Measurements from ENCODE around the gene CHST12.

The CHST12 gene

GRCh38 chr7:2481195-2481594 lies 77.8 kb downstream of the CHST12 start:
- DNase-seq (ENCODE audit: low spot score) = no peak

- DNase-seq (ENCODE audit: low spot score) = no peak
Observed at GRCh38 chr7:2482725-2483451, 79.5 kb downstream of the CHST12 start.

GRCh38 chr7:2483494-2483893 lies 80.1 kb downstream of the CHST12 start:
- DNase-seq (ENCODE audit: low spot score) = no peak

GRCh38 chr7:2484868-2485267 lies 81.5 kb downstream of the CHST12 start:
- no peak for DNase-seq (ENCODE audit: low spot score)

DNA sequence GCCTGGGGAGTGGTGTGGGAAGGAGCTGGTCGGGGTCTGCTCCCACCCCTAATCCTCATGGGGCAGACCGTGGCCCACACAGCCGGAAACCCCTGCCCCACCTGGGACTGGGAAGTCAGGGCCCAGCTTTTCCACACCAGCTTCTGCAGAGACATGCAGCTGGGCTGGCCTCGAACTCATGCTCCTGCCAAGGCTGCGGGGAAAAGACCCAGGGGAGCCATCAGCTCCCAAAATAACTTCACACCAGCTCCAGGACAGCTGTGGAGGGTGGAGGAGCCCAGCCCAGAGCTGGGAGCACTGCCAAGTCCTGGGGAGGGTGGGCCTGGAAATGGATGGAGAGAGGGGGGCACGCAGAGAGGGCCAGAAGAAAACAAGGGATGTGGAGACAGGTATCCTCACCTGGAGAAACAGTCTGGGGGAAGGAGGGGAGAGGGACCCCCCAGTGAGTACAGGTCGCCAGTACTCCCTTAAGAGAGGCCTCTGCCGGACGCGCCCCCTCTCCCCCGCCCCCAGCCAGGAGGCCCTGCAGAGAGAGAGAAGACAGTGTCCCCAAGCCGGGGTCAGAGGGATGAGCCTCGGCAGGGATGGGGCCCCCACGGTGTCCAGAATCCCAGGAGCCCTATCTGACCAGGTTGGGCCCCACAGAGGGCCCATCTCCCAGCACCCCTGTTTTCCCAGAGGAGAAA lies 84.3 kb downstream of the CHST12 start:
- DNase-seq (ENCODE audit: low spot score) = no peak

DNA sequence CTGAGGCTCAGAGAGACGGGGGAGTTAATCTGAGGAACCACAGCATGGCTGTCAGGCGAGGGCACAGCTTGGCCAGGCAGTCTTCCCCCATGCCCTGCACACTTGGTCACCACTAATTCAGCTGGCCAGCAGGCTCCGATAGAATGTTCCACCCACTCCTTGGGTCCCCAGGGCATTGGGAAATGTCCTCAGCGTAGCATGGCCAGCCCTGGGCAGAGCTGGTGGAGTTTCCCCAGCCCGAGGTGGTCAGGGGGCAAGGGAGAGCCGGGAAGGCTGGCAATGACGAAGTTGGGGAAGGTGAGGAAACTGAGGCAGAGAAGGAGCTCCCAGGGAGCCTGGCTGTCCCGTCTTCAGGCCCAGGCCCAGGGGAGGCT lies 84.8 kb downstream of the CHST12 start:
- no peak for DNase-seq (ENCODE audit: low spot score)

- no peak for DNase-seq (ENCODE audit: low spot score)
Observed at GRCh38 chr7:2488681-2489080, 85.3 kb downstream of the CHST12 start.

GRCh38 chr7:2490181-2490651 lies 86.8 kb downstream of the CHST12 start:
- no peak for DNase-seq (ENCODE audit: low spot score)

DNA sequence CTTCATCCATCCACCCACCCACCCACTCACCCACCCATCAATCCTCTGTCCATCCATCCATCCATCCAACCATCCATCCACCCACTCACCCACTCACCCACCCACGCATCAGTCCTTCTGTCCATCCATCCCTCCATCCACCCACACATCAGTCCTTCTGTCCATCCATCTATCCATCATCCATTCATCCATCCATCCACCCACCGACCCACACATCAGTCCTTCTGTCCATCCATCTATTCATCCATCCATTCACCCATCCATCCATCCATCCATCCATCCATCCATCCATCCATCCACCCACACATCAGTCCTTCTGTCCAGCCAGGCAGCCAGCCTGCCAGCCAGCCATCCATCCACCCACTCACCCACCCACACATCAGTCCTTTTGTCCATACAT lies 88.6 kb downstream of the CHST12 start:
- DNase-seq (ENCODE audit: low spot score) = no peak

DNA sequence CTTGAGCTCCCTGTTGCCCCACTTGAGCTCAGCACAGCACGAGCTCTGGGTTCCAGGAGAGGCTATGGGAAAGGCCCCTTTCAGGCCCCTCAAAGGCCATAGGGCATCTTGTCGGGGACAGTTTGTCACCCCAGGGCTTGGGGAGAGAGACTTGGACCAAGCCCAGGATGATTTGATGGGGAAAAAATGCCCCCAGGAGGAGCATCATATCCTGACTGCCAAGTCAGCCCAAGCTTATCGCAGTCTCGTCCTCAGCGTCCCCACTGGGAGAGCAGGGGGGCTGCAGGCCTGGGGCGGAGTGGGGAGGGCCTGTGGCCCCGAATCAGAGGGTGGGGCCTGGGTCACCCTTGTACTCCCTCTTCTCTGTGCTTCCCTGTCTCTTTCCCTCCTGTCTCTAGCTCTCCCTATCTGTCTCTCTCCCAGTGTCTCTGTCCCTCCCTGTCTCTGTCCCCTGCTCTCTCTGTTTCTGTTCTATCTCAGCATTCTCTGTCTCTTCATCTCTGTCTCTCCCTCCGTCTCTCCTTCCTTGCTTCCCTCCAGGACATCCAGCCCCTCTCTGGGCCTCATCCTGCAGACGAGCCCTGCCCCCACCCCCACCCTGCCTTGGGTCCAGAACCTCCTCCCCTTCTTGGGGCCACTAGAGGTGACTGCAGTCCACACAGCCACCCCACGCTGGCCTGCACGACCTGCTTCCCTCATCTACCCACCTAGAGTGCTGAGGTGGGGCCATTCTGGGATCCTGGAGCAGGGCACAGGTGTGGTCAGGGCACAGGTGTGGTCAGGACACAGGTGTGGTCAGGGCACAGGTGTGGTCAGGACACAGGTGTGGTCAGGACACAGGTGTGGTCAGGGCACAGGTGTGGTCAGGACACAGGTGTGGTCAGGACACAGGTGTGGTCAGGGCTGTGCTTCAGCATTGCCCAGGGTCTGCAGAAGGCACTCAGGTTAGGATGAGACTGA lies 90.1 kb downstream of the CHST12 start:
- DNase-seq (ENCODE audit: low spot score) = no peak

DNA sequence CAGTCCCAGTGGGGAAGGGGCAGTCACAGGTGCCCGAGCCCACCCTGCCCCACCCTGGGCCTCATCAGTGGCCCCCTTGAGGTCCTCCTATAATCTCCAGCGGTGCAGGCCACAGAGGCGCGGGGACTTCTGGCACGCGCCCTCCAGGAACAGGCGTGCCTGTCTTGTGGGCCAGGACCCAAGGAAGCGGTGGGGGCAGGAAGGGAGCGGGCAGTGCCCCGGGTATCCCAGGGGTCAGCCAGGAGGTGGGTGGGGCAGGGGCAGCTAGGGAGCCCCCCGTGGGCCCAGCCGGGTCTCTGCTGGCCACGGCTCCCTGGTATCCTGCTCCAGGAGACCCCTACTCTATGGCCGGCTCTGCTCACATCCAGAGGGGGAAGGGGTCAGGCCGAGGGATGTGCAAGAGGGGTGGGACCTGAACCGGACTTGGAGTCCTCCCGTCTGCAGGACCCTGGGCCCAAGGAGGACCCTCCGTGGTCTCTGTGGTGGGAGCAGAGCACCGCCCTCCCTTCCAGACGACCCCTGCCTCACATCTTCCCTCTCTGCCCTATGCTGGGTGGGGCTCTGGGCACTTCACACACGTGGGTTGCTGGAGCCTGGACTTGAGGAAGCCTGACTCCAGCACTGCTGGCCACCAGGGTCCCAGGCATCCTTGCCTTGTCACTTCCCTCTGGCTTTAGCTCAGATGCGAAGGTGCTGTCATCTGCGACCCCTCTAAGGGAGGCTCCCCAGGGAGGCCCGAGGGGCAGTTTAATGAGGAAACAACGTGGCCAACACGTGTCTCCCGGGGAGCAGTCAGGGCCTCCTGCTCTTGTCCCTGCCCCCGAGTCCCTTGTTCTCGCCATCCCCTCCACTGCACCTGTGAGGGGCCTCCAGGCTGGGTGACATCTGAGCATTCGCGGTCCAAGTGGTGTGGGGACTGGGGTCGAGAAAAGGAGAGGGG lies 91.0 kb downstream of the CHST12 start:
- no peak for DNase-seq (ENCODE audit: low spot score)

DNA sequence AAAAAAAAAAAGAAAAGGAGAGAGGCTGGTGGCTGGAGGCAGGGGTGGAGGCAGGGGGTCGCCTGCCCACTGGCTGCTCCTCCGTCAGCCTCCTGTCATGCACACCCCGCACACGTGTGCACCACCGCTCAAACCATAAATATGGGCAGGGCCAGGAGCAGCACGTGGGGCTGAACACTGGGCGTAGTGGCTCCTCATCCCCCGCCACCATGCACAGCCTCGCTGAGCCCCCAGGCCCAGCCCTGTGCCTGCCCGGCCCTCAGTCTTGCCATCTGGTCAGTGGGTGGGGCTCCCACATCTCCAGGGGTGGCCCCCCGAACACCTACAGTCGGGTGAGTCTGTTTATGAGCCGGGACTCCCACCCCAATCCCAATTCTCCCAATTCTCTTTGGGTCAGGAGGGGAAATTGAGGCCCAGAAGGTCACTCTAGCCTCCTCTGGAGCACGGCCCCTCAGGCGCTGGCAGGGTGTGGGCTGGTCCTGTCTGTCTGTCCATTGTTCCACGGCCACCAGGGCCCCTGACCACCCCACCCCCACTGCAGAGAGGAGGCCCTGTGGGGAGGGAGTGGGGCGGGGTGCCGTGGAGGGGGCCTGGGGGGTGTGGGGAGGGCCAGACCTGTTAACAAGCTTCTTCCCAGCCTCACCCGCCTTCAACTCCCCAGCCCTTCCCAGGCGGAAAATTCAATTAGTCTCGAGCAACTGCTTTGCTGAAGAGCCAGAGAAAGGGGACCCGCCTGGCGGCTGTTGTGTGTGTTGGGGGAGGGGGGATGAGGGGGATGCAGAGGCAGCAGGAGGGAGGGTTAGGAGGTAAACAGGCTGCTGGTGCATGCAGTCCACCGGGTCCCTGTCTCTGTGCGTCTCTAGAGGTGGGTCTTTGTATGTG lies 92.2 kb downstream of the CHST12 start:
- DNase-seq (ENCODE audit: low spot score) = no peak

DNA sequence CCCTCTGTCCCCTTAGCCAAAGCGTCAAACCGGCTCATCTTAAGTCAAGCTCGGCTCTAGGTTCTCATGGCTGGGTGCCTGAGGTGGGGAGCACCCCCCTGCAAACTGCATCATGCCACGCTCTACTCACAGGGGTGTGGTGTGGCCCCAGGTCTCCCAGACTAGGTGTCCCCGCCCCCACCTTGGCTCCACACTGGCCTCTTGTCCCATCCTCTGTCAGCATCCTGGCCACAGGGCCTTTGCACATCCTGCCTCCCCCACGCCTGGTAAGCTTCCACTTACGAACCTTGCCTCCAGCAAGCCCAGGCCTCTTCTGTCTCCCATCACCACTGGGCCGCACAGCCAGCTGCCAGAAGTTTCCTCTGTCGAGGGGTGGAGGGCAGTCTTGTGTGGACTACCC lies 93.0 kb downstream of the CHST12 start:
- DNase-seq (ENCODE audit: low spot score) = no peak

DNA sequence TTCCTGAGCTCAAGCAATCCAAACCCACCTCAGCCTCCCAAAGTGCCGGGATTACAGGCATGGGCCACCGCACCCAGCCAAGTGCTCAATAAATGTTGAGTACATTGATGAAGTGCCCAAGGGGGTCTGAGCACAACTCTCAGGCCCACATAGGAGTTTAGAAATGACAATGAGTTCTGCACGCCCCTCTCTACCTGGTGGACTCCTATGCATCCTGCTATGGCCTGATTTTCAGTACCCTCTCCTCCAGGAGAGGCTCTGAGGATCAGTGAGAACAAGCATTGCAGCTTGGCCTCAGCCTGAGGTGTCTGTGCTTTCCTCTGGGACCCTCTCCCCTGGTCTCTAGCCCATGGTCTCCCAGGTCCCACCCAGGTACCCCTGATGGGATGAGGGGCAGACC lies 93.7 kb downstream of the CHST12 start:
- no peak for DNase-seq (ENCODE audit: low spot score)

- DNase-seq (ENCODE audit: low spot score) = no peak
Observed at GRCh38 chr7:2497500-2498336, 94.3 kb downstream of the CHST12 start.
